ENCODE data around the gene ACACB.

GRCh38 chr12:109309381-109310246, 193.2 kb downstream of the ACACB start:
- TF ChIP-seq SMAD3 (CRISPR knock-in tag; IDR thresholded peaks at IDR 0.05; ENCODE audit: borderline replicate concordance) (no peak), FOXJ3 (CRISPR knock-in tag; IDR thresholded peaks at IDR 0.05; ENCODE audit: borderline replicate concordance) (no peak), STAT6 (CRISPR knock-in tag; conservative IDR thresholded peaks at IDR 0.05; ENCODE audit: low read depth) (no peak), CREB1 (CRISPR knock-in tag; IDR thresholded peaks at IDR 0.05) (no peak), CTCF (IDR thresholded peaks at IDR 0.05) (no peak), ATF3 (CRISPR knock-in tag; conservative IDR thresholded peaks at IDR 0.05) (no peak), ESRRA (CRISPR knock-in tag; IDR thresholded peaks at IDR 0.05; ENCODE audit: borderline replicate concordance) (no peak; the same call in 1 of the 2 replicates), ATF2 (CRISPR knock-in tag; IDR thresholded peaks at IDR 0.05; ENCODE audit: borderline replicate concordance, low read depth) (no peak), USF1 (CRISPR knock-in tag; IDR thresholded peaks at IDR 0.05) (no peak), ETV6 (CRISPR knock-in tag; IDR thresholded peaks at IDR 0.05) (no peak), NR1H2 (CRISPR knock-in tag; IDR thresholded peaks at IDR 0.05) (no peak)
